ENCODE results near the gene MRC2.

DNA sequence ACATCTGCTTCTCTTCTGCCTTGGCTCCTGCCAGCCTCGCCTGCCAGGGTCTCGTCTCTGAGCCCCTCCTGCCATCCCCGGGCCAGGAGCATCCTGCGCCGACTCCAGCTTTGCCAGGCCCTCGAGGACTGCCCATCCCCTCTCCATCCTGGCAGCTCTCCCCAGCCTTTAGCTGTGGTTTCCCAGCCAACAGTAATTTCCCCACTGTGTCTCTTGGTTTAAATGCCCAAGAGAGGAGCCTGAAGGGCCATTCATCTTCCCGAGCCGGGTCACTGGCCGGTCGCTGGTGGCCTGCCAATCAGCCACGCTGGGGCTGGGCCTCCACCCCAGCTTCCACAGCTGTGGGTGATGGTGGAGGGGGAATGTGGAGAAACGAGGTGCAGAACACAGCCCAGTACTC lies 47.8 kb downstream of the MRC2 start:
- no peak for TF ChIP-seq EZH2 (IDR thresholded peaks at IDR 0.05; ENCODE audit: insufficient read depth, low read length)
- TF ChIP-seq, protein P1, sequence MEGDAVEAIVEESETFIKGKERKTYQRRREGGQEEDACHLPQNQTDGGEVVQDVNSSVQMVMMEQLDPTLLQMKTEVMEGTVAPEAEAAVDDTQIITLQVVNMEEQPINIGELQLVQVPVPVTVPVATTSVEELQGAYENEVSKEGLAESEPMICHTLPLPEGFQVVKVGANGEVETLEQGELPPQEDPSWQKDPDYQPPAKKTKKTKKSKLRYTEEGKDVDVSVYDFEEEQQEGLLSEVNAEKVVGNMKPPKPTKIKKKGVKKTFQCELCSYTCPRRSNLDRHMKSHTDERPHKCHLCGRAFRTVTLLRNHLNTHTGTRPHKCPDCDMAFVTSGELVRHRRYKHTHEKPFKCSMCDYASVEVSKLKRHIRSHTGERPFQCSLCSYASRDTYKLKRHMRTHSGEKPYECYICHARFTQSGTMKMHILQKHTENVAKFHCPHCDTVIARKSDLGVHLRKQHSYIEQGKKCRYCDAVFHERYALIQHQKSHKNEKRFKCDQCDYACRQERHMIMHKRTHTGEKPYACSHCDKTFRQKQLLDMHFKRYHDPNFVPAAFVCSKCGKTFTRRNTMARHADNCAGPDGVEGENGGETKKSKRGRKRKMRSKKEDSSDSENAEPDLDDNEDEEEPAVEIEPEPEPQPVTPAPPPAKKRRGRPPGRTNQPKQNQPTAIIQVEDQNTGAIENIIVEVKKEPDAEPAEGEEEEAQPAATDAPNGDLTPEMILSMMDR (IDR thresholded peaks at IDR 0.05; ENCODE audit: insufficient read depth, low read depth, low read length) = no peak
